NCI-H2171 (cell line): Measurements from ENCODE around the gene PTPRJ.

Experiments used
- DNase-seq: peaks from one replicate; lab custom pipeline; 2025; lab: John Stamatoyannopoulos, UW

PTPRJ gene

GRCh38 chr11:48094643-48095339 is 114.4 kb downstream of the PTPRJ start:
- DNase-seq: no peak

- no peak for DNase-seq
Observed at GRCh38 chr11:48095779-48096470, 115.6 kb downstream of the PTPRJ start.

- no peak for DNase-seq
Observed at GRCh38 chr11:48096588-48097525, 116.5 kb downstream of the PTPRJ start.

- no peak for DNase-seq
Observed at GRCh38 chr11:48098024-48098423, 117.7 kb downstream of the PTPRJ start.

- no peak for DNase-seq
Observed at GRCh38 chr11:48099916-48100446, 119.6 kb downstream of the PTPRJ start.

- no peak for DNase-seq
Observed at GRCh38 chr11:48101044-48101733, 120.8 kb downstream of the PTPRJ start.

- DNase-seq: no peak
Observed at GRCh38 chr11:48101958-48102357, 121.6 kb downstream of the PTPRJ start.

GRCh38 chr11:48103621-48104567 is 123.5 kb downstream of the PTPRJ start:
- no peak for DNase-seq

- no peak for DNase-seq
Observed at GRCh38 chr11:48104568-48104924, 124.2 kb downstream of the PTPRJ start.

GRCh38 chr11:48105096-48105990 is 125.0 kb downstream of the PTPRJ start:
- no peak for DNase-seq

GRCh38 chr11:48106166-48106565 is 125.8 kb downstream of the PTPRJ start:
- no peak for DNase-seq

- no peak for DNase-seq
Observed at GRCh38 chr11:48107188-48107704, 126.9 kb downstream of the PTPRJ start.

- no peak for DNase-seq
Observed at GRCh38 chr11:48108231-48109045, 128.1 kb downstream of the PTPRJ start.

- DNase-seq: peak; percentile 34
Observed at GRCh38 chr11:48109046-48109666, 128.8 kb downstream of the PTPRJ start.

- no peak for DNase-seq
Observed at GRCh38 chr11:48110509-48110766, 130.1 kb downstream of the PTPRJ start.

GRCh38 chr11:48111891-48112290 is 131.5 kb downstream of the PTPRJ start:
- no peak for DNase-seq

- no peak for DNase-seq
Observed at GRCh38 chr11:48114740-48115139, 134.4 kb downstream of the PTPRJ start.
